Measurements from ENCODE around the gene CUX1.
"Not testable (repeated sequence)": the region's sequence is repeated elsewhere in the genome, so short reads cannot be mapped to it uniquely, and the experiment has no call there.

CUX1 gene

DNA sequence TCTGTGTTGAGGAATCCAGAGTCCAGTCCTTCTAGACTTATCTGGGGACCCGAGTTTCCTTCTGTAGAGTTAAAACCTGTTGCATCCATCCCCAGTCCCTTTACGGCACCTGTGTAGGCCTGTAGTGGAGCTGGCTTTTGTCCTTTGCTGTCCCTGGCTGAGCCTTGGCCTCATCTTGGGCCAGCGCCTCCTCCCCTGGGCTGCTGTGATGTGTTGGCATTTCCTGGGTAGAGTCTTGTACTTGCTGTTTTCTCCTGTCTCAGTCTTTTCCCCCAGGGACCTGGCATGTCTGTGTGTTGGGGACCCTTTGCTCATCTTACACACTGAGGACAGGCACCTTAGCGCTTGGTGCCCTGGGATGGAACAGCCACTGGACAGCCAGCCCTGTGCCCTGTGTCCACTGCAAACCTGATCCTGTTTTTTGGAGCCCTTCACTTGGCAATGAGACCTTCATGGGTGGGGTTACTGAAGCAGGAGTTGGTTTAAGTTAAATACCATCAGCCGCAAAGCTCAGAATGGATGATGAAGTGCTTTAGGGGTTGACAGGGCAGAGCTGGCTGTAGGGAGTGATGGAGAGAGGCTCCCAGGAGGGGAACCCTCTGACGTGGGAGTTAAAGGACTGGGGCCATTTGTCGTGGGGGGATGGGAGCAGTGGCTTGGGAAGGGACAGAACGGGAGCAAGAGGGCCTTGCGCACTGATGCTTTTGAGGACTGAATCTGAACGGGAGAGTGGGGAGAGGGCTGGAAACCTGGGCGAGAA is 50.9 kb downstream of the CUX1 start:
- DNase-seq (ENCODE audit: low read depth in 1 of 2, low spot score in 1 of 2), result no peak

- DNase-seq (ENCODE audit: low read depth in 1 of 2, low spot score in 1 of 2), result no peak
Observed at GRCh38 chr7:101869026-101869900, 51.8 kb downstream of the CUX1 start.

DNA sequence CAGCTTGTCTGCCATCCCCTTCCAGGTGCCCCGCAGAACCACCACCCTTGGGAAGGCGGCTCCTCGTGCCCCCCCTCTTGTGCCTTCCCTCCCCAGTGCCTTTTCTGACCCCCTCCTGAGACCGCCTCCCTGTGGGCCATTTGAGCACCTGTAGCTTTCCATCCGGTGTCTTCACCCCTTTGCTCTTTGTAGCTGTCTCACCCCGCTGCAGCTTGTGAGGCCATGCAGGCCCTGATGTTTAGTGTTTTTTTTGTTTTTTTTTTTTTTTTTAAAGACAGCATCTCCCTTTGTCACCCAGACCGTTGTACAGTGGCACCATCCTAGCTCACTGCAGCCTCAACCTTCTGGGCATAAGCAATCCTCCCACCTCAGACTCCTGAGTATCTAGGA is 52.5 kb downstream of the CUX1 start:
- DNase-seq (ENCODE audit: low read depth in 1 of 2, low spot score in 1 of 2), result no peak

GRCh38 chr7:101870361-101871062 is 53.1 kb downstream of the CUX1 start:
- DNase-seq (ENCODE audit: low read depth in 1 of 2, low spot score in 1 of 2), result no peak

- no peak for DNase-seq (ENCODE audit: low read depth in 1 of 2, low spot score in 1 of 2)
Observed at GRCh38 chr7:101871351-101871750, 53.9 kb downstream of the CUX1 start.

DNA sequence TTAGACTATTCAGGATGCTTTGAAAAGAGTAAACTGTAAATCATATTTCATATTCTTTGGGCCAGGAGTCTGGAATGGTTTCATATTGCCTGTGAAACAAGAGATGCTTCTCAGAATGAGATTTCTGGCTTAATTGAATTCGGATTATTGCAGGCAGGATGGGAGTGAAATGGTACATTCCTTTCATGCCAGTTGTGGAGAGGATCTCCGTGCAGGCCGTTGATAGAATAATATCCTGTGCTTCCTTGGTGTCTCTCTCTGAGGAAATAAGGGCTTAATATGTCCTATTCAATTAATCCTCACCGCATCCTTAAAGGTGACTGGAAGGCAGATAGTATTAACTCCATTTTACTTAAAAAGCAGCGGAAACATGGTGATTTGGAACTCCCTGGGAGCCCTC is 56.6 kb downstream of the CUX1 start:
- DNase-seq (ENCODE audit: low read depth in 1 of 2, low spot score in 1 of 2), result no peak

- no peak for DNase-seq (ENCODE audit: low read depth in 1 of 2, low spot score in 1 of 2)
Observed at GRCh38 chr7:101875283-101875846, 57.9 kb downstream of the CUX1 start.

- DNase-seq (ENCODE audit: low read depth in 1 of 2, low spot score in 1 of 2), result no peak
Observed at GRCh38 chr7:101877882-101878591, 60.6 kb downstream of the CUX1 start.

- no peak for DNase-seq (ENCODE audit: low read depth in 1 of 2, low spot score in 1 of 2)
Observed at GRCh38 chr7:101878938-101879337, 61.5 kb downstream of the CUX1 start.

GRCh38 chr7:101879565-101879964 is 62.1 kb downstream of the CUX1 start:
- no peak for DNase-seq (ENCODE audit: low read depth in 1 of 2, low spot score in 1 of 2)

DNA sequence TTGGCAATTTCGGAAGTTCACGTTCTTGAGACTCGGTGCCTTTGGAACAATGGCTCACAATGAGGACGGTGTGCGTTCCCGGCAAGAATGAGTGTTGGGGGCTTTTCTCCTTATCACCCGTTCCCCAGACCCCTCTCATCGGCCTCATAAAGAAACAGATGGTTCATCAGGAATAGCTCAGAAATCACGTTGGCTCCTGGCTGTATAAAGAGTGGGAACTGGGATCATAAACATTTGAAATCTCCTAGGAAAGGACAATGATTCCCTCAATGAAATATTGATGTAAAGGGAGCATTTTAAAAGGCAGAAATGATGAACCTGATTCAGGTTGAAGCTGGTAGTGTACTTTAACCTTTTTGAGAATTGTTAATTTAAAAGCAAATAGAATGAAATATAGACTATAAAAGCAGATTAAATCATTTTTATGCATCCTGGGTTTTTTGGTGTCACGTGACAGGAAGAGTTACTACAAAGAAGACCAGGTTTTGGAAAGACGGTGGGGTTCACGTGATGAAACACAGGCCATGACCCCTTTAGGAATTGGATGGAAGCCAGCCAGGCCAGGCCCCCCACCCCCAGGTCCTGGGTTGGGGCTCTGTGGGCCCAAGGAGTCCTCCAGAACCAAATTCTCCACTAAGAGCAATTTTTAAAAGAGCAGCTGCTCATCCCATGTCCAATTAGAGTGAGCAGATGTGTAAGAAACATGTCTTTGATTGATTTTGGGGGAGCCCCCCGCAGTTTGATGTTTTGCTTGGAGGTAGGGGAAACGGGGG is 63.0 kb downstream of the CUX1 start:
- no peak for DNase-seq (ENCODE audit: low read depth in 1 of 2, low spot score in 1 of 2)

GRCh38 chr7:101882005-101882421 is 64.6 kb downstream of the CUX1 start:
- DNase-seq (ENCODE audit: low read depth in 1 of 2, low spot score in 1 of 2), result no peak

DNA sequence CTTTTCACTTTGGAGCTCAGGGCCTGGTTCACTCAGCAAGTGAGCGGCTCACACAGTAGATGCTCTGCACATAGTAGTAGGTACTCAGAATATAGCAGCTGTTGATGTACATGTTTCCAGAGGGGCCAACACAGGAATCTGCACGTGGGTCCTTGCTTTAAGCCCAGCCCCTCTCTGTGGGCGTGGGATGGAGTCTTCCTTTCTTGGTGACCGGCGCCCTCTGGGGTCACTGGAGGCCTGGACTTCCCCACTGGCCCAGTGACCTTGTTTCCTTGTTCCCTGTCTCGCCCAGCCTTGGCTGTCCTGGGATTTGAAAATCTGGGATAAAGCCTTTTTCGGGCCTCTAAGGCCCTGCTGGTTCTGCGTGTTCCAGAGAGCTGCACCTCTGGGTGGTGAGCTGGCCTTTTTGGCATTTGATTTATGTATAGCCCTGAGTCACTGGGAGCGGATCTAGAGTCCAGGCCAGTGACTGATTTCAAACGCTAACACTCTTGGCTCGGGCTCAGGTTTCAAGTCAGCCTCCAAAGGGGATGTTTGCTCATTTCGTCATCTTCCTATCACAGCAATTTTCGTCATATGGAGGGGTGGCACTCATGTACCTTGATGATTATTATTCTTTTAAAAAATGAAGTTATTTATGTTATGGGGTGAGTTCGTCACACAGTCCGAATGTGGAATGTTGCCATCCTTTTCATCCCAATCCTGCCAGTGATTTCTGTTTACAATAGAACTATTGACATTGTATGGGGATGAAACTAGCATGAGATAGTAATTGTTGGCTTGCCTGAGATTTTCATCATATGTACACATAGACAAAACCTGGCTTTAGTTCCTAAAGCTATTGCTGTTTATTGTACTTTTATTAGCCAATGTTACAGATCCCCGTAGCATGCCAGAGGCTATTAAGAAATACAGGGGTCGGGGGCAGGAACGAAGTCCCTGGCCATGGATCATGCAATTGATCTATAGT is 65.5 kb downstream of the CUX1 start:
- DNase-seq (ENCODE audit: low read depth in 1 of 2, low spot score in 1 of 2), result no peak

DNA sequence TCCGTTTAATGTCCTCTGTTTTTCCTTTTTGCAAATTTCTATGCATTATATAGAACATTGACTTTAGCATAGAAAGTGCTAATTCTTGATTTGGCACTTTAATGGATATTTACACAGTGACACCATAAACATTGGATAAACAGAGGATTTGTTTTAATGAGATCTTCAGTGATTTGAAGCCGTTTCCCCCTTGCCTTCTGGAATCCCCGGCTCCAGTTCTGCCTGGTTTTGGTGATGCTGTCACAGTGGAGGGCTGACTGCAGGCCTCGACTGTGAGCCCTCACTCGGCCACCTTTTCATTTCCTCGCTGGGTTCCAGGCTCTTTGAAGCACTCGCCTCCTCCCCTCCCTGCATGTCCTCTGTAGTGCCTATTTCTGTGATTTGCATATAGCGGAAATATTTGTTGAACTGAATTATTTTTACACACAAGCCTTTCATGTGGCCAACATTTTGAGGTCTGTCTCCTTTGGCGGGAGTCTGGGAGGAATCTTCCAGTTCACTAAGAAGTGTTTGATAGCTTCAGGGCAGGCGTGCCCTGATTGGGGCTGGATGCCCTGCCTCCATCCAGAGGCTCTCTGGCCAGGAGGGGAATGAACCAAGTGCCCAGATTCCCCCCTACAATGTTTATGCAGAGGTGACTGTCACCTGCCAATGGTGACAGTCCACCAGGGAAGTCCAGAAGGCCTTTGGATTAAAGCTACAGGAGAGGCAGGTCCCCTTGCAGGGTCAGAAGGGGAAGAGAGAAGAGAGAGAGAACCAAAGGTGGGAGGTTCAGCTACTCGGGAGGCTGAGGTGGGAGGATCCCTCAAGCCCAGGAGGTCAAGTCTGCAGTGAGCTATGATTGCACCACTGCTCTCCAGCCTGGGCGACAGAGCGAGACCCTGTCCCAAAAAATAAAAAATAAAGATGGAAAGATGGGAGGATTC is 67.5 kb downstream of the CUX1 start:
- no peak for DNase-seq (ENCODE audit: low read depth in 1 of 2, low spot score in 1 of 2)

DNA sequence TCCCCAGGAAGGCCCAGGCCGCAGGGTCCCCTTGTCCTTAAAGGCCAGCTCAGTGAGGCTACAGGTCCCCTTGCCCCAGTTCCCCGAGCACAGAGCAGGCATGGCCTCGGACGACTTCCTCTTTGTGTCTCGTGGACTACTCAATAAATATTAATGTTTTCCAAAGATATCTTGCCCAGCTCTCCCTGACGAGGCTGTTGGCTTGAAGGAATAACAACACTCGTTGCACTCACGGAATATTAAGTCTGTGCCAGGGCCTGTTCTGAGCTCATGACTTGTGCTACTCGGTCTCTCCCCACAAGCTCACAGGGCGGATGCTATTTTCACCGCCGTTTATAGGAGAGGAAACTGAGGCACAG is 68.2 kb downstream of the CUX1 start:
- DNase-seq (ENCODE audit: low read depth in 1 of 2, low spot score in 1 of 2), result no peak

GRCh38 chr7:101887352-101887751 is 69.9 kb downstream of the CUX1 start:
- not testable (repeated sequence) for DNase-seq (ENCODE audit: low read depth in 1 of 2, low spot score in 1 of 2)

DNA sequence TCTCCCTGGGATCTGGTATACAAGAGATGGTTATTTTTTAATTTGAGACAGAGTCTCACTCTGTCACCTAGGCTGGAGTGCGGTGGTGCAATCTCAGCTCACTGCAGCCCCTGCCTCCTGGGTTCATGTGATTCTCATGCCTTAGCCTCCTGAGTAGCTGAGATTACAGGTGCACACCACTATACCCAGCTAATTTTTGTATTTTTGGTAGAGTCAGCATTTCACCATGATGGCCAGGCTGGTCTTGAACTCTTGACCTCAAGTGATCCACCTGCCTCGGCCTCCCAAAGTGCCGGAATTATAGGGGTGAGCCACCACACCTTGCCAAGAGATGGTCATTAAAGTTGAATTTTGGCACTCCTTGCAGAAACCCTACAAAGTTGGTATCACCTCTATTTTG is 71.1 kb downstream of the CUX1 start:
- DNase-seq (ENCODE audit: low read depth in 1 of 2, low spot score in 1 of 2), result not testable (repeated sequence)

Data from activated CD4-positive, alpha-beta T cell treated with anti-CD3 and anti-CD28 coated beads, Interleukin-2, amount 50 U/mL, for 24 hours (primary cell).